GM12891 (cell line): ENCODE measurements around the gene FAM25A.

Experiments used
- PAX5 ChIP-seq: IDR thresholded peaks from 2 replicates; pipeline ENCODE4 v1.6.1; 2011; ENCODE audit warnings: low read length, moderate library complexity, mild to moderate bottlenecking; ENCODE audit not compliant: insufficient read depth, severe bottlenecking
- POLR2A ChIP-seq: IDR thresholded peaks from 2 replicates; pipeline ENCODE4 v1.6.1; 2011; ENCODE audit warnings: low read depth, low read length, control low read depth
- POLR2AphosphoS5 ChIP-seq: IDR thresholded peaks from 2 replicates; pipeline ENCODE4 v1.6.1; 2011; ENCODE audit warnings: low read depth, low read length, control low read depth
- POU2F2 ChIP-seq: IDR thresholded peaks from 2 replicates; pipeline ENCODE4 v1.6.1; 2011; ENCODE audit warnings: low read depth, mild to moderate bottlenecking, control low read depth, low read length, moderate library complexity
- SPI1 ChIP-seq: IDR thresholded peaks from 2 replicates; pipeline ENCODE4 v1.6.1; 2011; ENCODE audit warnings: low read depth, low read length, control low read depth
- TAF1 ChIP-seq: IDR thresholded peaks from 2 replicates; pipeline ENCODE4 v1.6.1; 2011; ENCODE audit warnings: low read depth, low read length, control low read depth

DNA sequence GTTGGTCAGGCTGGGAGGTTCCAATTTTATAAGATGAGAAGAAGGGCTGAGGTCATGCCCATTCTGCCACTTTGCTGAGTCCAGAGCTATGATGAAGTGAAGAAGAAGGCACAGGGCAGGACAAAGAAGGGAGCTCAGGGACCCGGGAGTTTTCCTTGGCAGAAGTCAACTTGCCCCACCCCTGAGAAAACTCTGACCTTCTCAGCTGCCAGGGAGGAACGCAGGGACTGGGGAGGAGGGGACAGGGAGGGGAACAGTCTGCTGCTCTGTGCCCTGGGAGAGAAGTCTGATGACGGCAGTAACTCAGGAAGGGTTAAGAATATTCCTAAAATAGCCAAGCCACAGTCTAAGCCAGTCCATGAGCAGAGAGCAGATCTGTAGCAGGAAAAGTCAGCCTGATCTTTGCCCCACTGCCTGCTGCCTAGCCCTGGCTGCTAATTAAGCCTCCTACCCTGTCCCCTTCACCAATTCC lies 40.1 kb upstream of the FAM25A start:
- TF ChIP-seq POLR2AphosphoS5, result no peak
- TF ChIP-seq POLR2A, result no peak
- TF ChIP-seq PAX5, result no peak
- no peak for TF ChIP-seq TAF1
- no peak for TF ChIP-seq POU2F2
- no peak for TF ChIP-seq SPI1
